HCT116 (cell line): Measurements from ENCODE around the gene KRTAP4-5.

Source experiments
- CTCF ChIP-seq, 3 experiments: fragments of 200-600 bp in 1 of 3; sonication (generic) in 1 of 3; IDR thresholded peaks in 2 of 3; conservative IDR thresholded peaks in 1 of 3; 2 replicates each; pipeline ENCODE4 v1.5.1; 2012 to 2017; ENCODE audit warnings: low read depth in 2 of 3, low read length in 2 of 3, antibody characterized with exemption in 1 of 3, borderline replicate concordance in 1 of 3, control low read depth in 1 of 3, mild to moderate bottlenecking in 1 of 3, mixed read lengths in 1 of 3, mixed run types in 1 of 3, moderate library complexity in 1 of 3; ENCODE audit not compliant: insufficient read depth in 1 of 3
- EZH2 ChIP-seq: fragments of 200-600 bp; sonication (generic); IDR thresholded peaks from 2 replicates; pipeline ENCODE4 v1.6.1; 2017; ENCODE audit warnings: antibody characterized with exemption, mixed run types
- POLR2A ChIP-seq: IDR thresholded peaks from 2 replicates; pipeline ENCODE4 v1.7.0; 2011; ENCODE audit warnings: borderline replicate concordance; ENCODE audit not compliant: insufficient read depth, insufficient read length; ENCODE audit errors: extremely low read depth
- POLR2AphosphoS5 ChIP-seq: IDR thresholded peaks from 2 replicates; pipeline ENCODE4 v1.6.1; 2011; ENCODE audit warnings: mild to moderate bottlenecking, low read depth, low read length, moderate library complexity
- REST ChIP-seq: IDR thresholded peaks from 2 replicates; pipeline ENCODE4 v1.6.1; 2012; ENCODE audit warnings: low read depth
- SIN3A ChIP-seq: IDR thresholded peaks from 2 replicates; pipeline ENCODE4 v1.6.1; 2012; ENCODE audit warnings: low read depth
- YY1 ChIP-seq: IDR thresholded peaks from 2 replicates; pipeline ENCODE4 v1.6.1; 2011; ENCODE audit warnings: low read length, low read depth, moderate library complexity, mild to moderate bottlenecking; ENCODE audit not compliant: insufficient replicate concordance; ENCODE audit errors: extremely low read depth

- no peak for TF ChIP-seq CTCF (IDR thresholded peaks at IDR 0.05 in 2 of 3, conservative IDR thresholded peaks at IDR 0.05 in 1 of 3; ENCODE audit: borderline replicate concordance in 1 of 3, insufficient read depth in 1 of 3, low read depth in 2 of 3, low read length in 2 of 3)
- TF ChIP-seq POLR2AphosphoS5 = no peak
- TF ChIP-seq SIN3A = no peak
- TF ChIP-seq POLR2A = no peak
- TF ChIP-seq REST = no peak
- no peak for TF ChIP-seq EZH2
- no peak for TF ChIP-seq YY1
Observed at GRCh38 chr17:41176744-41177387, 27.2 kb upstream of the KRTAP4-5 start.
